Natural killer cell (primary cell): ENCODE measurements around the gene SMU1. TPM values are rescaled to one million over a fixed set of nuclear protein-coding genes. Genes with fewer than 3 reads are reported as not detected.

Source experiments
- ATAC-seq, 3 donors: fragments of 150-1000 bp in 2 of 3; fragments of 200-7000 bp in 1 of 3; cut with Tn5 transposase; 1 replicate in 1 of 3; 2 replicates in 2 of 3; pipeline ENCODE4 v1.10.0; 2021; ENCODE audit warnings: mild to moderate bottlenecking in 2 of 3, moderate library complexity in 2 of 3
- DNase-seq, 2 donors: peaks; one replicate each; pipeline versions ENCODE4 v3.0.0 to v3.0.0-alpha.2; 2013 to 2021; ENCODE audit warnings: mixed read lengths in 1 of 2
- H3K27ac ChIP-seq: one replicate; pipeline ENCODE4 v1.5.1; 2013; ENCODE audit warnings: mild to moderate bottlenecking, low read length
- H3K27me3 ChIP-seq: one replicate; pipeline ENCODE4 v1.6.1; 2013; ENCODE audit warnings: low read length; ENCODE audit not compliant: control insufficient read depth, insufficient read depth
- H3K36me3 ChIP-seq: one replicate; pipeline ENCODE4 v1.6.1; 2013; ENCODE audit warnings: low read length; ENCODE audit not compliant: control insufficient read depth, insufficient read depth
- H3K4me1 ChIP-seq: one replicate; pipeline ENCODE4 v1.6.1; 2013; ENCODE audit warnings: low read length; ENCODE audit not compliant: control insufficient read depth, insufficient read depth
- H3K4me3 ChIP-seq: one replicate; pipeline ENCODE4 v1.5.1; 2013; ENCODE audit warnings: low read length
- H3K9me3 ChIP-seq: one replicate; pipeline ENCODE4 v1.6.1; 2013; ENCODE audit warnings: low read length; ENCODE audit not compliant: control insufficient read depth, insufficient read depth
- H3K27ac Mint-ChIP-seq, 2 donors: one replicate each; pipeline ENCODE4 v1.8.0; 2022; ENCODE audit warnings: mild to moderate bottlenecking in 2 of 2, mixed read lengths in 2 of 2, moderate library complexity in 1 of 2
- H3K27me3 Mint-ChIP-seq, 2 donors: one replicate each; pipeline ENCODE4 v1.8.0; 2022; ENCODE audit warnings: low read depth in 2 of 2, mixed read lengths in 2 of 2
- H3K36me3 Mint-ChIP-seq: one replicate; pipeline ENCODE4 v1.8.0; 2022; ENCODE audit warnings: mixed read lengths
- H3K4me1 Mint-ChIP-seq, 2 donors: one replicate each; pipeline ENCODE4 v1.8.0; 2022; ENCODE audit warnings: mixed read lengths in 2 of 2
- H3K4me3 Mint-ChIP-seq: one replicate; pipeline ENCODE4 v1.8.0; 2022; ENCODE audit warnings: mild to moderate bottlenecking, moderate library complexity, mixed read lengths
- H3K9me3 Mint-ChIP-seq, 2 donors: one replicate each; pipeline ENCODE4 v1.8.0; 2022; ENCODE audit warnings: mixed read lengths in 2 of 2
- WGBS: methylation state at CpG from one replicate; pipeline ENCODE4 v1.1.7; 2013; ENCODE audit warnings: missing lambda C conversion rate; ENCODE audit not compliant: insufficient coverage; 5-methylcytosine and 5-hydroxymethylcytosine counted together
- intact Hi-C: fragments of 100-400 bp; cut with micrococcal nuclease; formaldehyde crosslinking; loops from one replicate; pipeline ENCODE4 v1.14.2; 2022
- total RNA-seq, 4 donors: library from RNA; stranded (reverse); fragments of 120-200 nt in 1 of 4; gene quantifications; one replicate each; pipeline versions ENCODE4 v1.2.3 to v1.2.4, GENCODE V29; 2013 to 2022
- TF ChIP-seq, protein P1 (sequence below): fragments of 200-600 bp; IDR thresholded peaks from one replicate; pipeline ENCODE4 v1.8.0; 2022; ENCODE audit warnings: antibody characterized with exemption

The SMU1 gene
- total RNA-seq, 3 donors from 2014 or later (not counting 1 experiment from before 2014, with no cell fraction given): 21.9 to 23.2 (median 22.1) TPM

DNA sequence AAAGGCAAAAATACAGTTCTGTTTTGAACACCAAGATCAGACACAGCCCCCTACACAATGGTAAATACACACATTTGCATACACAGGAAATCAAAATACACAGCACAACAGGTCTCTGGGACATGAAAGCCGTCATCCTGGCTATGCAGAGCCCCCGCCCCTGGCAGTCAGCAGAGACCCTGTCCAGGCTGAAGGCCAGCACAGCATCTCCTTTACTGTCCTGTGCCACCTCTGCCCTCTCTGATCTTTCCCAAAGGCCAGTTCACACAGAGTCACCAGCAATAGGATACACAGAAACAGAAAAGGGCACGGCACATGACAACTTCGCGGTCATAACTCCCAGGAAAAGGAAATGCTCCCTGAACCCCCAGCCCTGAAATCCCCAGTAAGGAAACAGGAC is 34.2 kb upstream of the SMU1 start:
- no peak overlapping the region for H3K27ac ChIP-seq
- Mint-ChIP-seq H3K27me3 (peaks cover 0 to 2% of the 10 kb centered on the region in 2 donors), H3K27ac (peak overlapping the region in 1 of 2 donors; percentile 69), H3K36me3 (peaks cover 8% of the 10 kb centered on the region), H3K4me3 (no peak overlapping the region), H3K4me1 (peaks cover 19 to 33% of the 10 kb centered on the region in 2 donors), H3K9me3 (no peaks in the 10 kb centered on the region)
- H3K4me1 ChIP-seq: peaks cover 23% of the 10 kb centered on the region
- ATAC-seq: no peak
- peaks cover 57% of the 10 kb centered on the region for H3K36me3 ChIP-seq
- no peaks in the 10 kb centered on the region for H3K9me3 ChIP-seq
- WGBS: 97% methylated on average over 5 of the region's 5 CpGs
- H3K27me3 ChIP-seq: no peaks in the 10 kb centered on the region
- H3K4me3 ChIP-seq: no peak overlapping the region
- DNase-seq: no peak
- intact Hi-C loops: loop anchor here (10.0 kb wide), 1 partner anchor 54 kb away; the partner anchor contains the start of gene B4GALT1
- TF ChIP-seq, protein P1, sequence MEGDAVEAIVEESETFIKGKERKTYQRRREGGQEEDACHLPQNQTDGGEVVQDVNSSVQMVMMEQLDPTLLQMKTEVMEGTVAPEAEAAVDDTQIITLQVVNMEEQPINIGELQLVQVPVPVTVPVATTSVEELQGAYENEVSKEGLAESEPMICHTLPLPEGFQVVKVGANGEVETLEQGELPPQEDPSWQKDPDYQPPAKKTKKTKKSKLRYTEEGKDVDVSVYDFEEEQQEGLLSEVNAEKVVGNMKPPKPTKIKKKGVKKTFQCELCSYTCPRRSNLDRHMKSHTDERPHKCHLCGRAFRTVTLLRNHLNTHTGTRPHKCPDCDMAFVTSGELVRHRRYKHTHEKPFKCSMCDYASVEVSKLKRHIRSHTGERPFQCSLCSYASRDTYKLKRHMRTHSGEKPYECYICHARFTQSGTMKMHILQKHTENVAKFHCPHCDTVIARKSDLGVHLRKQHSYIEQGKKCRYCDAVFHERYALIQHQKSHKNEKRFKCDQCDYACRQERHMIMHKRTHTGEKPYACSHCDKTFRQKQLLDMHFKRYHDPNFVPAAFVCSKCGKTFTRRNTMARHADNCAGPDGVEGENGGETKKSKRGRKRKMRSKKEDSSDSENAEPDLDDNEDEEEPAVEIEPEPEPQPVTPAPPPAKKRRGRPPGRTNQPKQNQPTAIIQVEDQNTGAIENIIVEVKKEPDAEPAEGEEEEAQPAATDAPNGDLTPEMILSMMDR: no peak

DNA sequence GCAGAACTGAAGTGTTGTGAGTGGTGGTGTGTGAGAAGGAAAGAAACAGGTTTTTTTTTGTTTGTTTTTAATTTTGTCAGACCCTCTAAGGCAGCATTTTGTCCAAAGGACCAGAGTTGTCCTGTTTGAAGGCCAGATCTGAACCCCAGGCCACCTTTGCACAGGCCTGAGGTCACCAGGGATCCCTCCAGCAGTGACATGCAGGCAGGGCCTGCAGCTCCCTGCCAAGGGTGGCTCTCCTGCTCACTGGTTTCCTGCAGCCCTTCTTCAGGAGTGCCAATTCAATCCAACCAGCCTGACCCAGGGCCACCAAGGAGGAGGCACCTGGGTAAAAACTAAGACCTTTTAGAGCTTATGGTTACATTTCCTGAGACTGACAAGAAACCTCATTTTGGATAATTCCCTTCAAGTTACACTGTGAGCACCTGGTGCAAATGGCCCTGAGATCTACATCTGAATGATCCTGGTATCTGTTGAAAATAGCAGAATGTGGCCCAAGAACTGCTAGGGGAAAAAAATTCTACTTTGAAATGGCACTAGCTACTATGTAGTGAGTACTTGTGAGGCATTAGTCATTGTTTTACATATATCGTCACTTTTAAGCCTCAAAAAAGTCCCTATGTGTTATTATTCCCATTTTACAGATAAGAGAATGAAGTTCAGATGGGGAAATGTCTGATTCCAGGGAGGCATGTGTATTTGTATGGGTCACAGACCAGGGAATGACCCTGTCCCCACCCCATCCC is 33.5 kb upstream of the SMU1 start:
- peaks cover 23% of the 10 kb centered on the region for H3K4me1 ChIP-seq
- peaks cover 51% of the 10 kb centered on the region for H3K36me3 ChIP-seq
- peaks cover 0 to 2% of the 10 kb centered on the region in 2 donors for H3K27me3 Mint-ChIP-seq
- no peaks in the 10 kb centered on the region for H3K27me3 ChIP-seq
- H3K36me3 Mint-ChIP-seq: peaks cover 8% of the 10 kb centered on the region
- intact Hi-C loops: loop anchor here (10.0 kb wide), 1 partner anchor 55 kb away; the partner anchor contains the start of gene B4GALT1
- H3K9me3 Mint-ChIP-seq: no peaks in the 10 kb centered on the region
- peak overlapping the region in 1 of 2 donors; percentile 69 for H3K27ac Mint-ChIP-seq
- WGBS: no CpG with 5 or more reads among the region's 1 CpG
- ATAC-seq (no peak), DNase-seq (no peak)
- no peaks in the 10 kb centered on the region for H3K9me3 ChIP-seq
- H3K27ac ChIP-seq: no peak overlapping the region
- TF ChIP-seq, protein P1: no peak
- H3K4me1 Mint-ChIP-seq: peaks cover 19 to 33% of the 10 kb centered on the region in 2 donors
- H3K4me3 Mint-ChIP-seq: no peak overlapping the region
- H3K4me3 ChIP-seq: no peak overlapping the region

DNA sequence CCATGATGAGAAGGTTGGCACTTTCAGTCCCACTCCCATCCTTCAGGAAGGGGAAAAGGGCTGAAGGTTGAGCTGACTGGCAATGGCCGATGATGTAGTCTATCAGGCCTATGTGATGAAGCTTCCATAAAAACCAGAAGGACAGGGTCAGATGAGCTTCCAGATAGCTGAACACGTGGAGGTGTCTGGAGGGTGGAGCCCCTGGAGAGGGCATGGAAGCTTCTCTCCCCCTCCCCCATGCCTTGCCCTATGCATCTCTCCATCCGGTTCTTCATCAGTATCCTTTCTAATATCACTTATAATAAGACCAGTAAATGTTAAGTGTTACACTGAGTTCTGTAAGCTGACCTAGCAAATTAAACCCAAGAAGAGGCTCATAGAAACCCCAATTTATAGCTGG is 32.6 kb upstream of the SMU1 start:
- Histone ChIP-seq H3K27ac (no peak overlapping the region), H3K4me3 (no peak overlapping the region), H3K36me3 (peaks cover 42% of the 10 kb centered on the region), H3K27me3 (no peaks in the 10 kb centered on the region), H3K4me1 (peaks cover 14% of the 10 kb centered on the region), H3K9me3 (no peaks in the 10 kb centered on the region)
- DNase-seq (no peak), ATAC-seq (no peak)
- intact Hi-C loops: no loop called here
- TF ChIP-seq, protein P1: no peak
- WGBS: 93% methylated on average over 2 of the region's 3 CpGs
- peaks cover 0 to 2% of the 10 kb centered on the region in 2 donors for H3K27me3 Mint-ChIP-seq
- no peak overlapping the region for H3K4me3 Mint-ChIP-seq
- peaks cover 13 to 24% of the 10 kb centered on the region in 2 donors for H3K4me1 Mint-ChIP-seq
- peaks cover 8% of the 10 kb centered on the region for H3K36me3 Mint-ChIP-seq
- H3K9me3 Mint-ChIP-seq: no peaks in the 10 kb centered on the region
- peak overlapping the region in 1 of 2 donors; percentile 69 for H3K27ac Mint-ChIP-seq
